Measurements from ENCODE around the gene CFAP20DC. TPM values are rescaled to one million over a fixed set of nuclear protein-coding genes. Genes with fewer than 3 reads are reported as not detected.

Gene CFAP20DC
- total RNA-seq, 1 experiment from 2014 or later: 4.5 TPM

DNA sequence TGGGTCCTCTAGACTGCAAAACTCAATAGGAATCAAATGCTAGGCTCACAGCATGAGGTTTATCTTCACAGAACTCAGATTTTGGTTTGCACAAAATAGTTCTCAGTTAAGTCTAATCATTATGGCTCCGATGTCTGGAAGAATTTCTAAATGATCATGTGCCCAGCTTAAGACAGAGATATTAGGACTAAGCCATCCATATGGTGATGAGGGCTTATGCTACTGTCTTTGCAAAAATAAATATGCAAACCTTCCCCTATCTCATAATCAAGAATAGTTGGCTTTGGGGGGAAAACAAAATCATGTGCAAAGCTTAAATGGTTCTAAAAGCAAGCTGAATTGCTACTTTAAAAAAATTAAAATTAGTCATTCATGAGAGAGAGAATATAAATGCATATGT lies 96.5 kb downstream of the CFAP20DC start:
- no CpG with 5 or more reads among the region's 1 CpG for WGBS (ENCODE audit: extremely low coverage, insufficient read length, low lambda C conversion rate)

More for the DNA sequence above, 96.5 kb downstream of the CFAP20DC start:
- Histone ChIP-seq H3K4me1 (ENCODE audit: insufficient read depth, low read length) (no peaks in the 10 kb centered on the region; the same call in 1 of the 2 replicates), H3K27ac (ENCODE audit: insufficient read length, low read depth, low read length) (no peak overlapping the region), H4K5ac (ENCODE audit: insufficient read length, low read depth, low read length) (no peak overlapping the region), H3K23me2 (ENCODE audit: insufficient read length, low read depth, low read length, poor library complexity, severe bottlenecking) (no peaks in the 10 kb centered on the region), H3K9ac (ENCODE audit: extremely low read depth, insufficient read length, low read length) (no peak overlapping the region), H2AFZ (ENCODE audit: low read length) (no peak overlapping the region), H3K27me3 (ENCODE audit: insufficient read depth, low read length) (no peaks in the 10 kb centered on the region), H2BK12ac (ENCODE audit: insufficient read length, low read depth, low read length) (no peak overlapping the region), H3K56ac (ENCODE audit: insufficient read length, low read depth, low read length) (no peak overlapping the region), H3K14ac (ENCODE audit: insufficient read depth, low read length) (no peak overlapping the region), H3K79me1 (ENCODE audit: insufficient read depth, low read depth, low read length, poor library complexity, severe bottlenecking) (no peaks in the 10 kb centered on the region), H3K9me3 (ENCODE audit: control insufficient read depth, low read depth, low read length) (no peaks in the 10 kb centered on the region), H2BK120ac (ENCODE audit: low read depth, low read length, poor library complexity, severe bottlenecking) (no peak overlapping the region), H2BK5ac (ENCODE audit: insufficient read length, low read length) (no peak overlapping the region), H3K4ac (ENCODE audit: low read depth, low read length) (no peak overlapping the region), H3K79me2 (ENCODE audit: insufficient read depth, low read length) (no peaks in the 10 kb centered on the region), H2BK15ac (ENCODE audit: low read depth, low read length) (no peak overlapping the region), H2AK5ac (ENCODE audit: insufficient read length, low read length) (no peak overlapping the region), H3T11ph (ENCODE audit: low read length) (no peak overlapping the region), H3K4me2 (ENCODE audit: insufficient read depth, insufficient read length, low read length) (no peak overlapping the region), H4K8ac (replicated peaks; ENCODE audit: insufficient read length, low read depth, low read length) (no peak overlapping the region), H4K91ac (ENCODE audit: insufficient read length, low read depth, low read length) (no peak overlapping the region), H4K20me1 (ENCODE audit: control insufficient read depth, insufficient read depth, insufficient read length) (no peaks in the 10 kb centered on the region), H3K23ac (ENCODE audit: insufficient read length, low read depth, low read length) (no peak overlapping the region), H3K18ac (ENCODE audit: insufficient read length, low read depth, low read length) (no peak overlapping the region), H2BK20ac (ENCODE audit: low read depth, low read length, poor library complexity, severe bottlenecking) (no peak overlapping the region)
- H3K36me3 Mint-ChIP-seq (ENCODE audit: insufficient read depth in 1 of 3, low read depth in 3 of 3): no peaks in the 10 kb centered on the region
- H3K4me1 Mint-ChIP-seq: peaks cover 9 to 10% of the 10 kb centered on the region in 2 experiments
- TF ChIP-seq, protein P1, sequence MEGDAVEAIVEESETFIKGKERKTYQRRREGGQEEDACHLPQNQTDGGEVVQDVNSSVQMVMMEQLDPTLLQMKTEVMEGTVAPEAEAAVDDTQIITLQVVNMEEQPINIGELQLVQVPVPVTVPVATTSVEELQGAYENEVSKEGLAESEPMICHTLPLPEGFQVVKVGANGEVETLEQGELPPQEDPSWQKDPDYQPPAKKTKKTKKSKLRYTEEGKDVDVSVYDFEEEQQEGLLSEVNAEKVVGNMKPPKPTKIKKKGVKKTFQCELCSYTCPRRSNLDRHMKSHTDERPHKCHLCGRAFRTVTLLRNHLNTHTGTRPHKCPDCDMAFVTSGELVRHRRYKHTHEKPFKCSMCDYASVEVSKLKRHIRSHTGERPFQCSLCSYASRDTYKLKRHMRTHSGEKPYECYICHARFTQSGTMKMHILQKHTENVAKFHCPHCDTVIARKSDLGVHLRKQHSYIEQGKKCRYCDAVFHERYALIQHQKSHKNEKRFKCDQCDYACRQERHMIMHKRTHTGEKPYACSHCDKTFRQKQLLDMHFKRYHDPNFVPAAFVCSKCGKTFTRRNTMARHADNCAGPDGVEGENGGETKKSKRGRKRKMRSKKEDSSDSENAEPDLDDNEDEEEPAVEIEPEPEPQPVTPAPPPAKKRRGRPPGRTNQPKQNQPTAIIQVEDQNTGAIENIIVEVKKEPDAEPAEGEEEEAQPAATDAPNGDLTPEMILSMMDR (conservative IDR thresholded peaks at IDR 0.05): no peak
- no peak for DNase-seq
- no peaks in the 10 kb centered on the region for H3K9me3 Mint-ChIP-seq
- H3K27ac Mint-ChIP-seq: no peak overlapping the region
- no peaks in the 10 kb centered on the region for H3K27me3 Mint-ChIP-seq (ENCODE audit: low read depth)
- H3K4me3 Mint-ChIP-seq: no peak overlapping the region
